Mesothelial cell of epicardium (in vitro differentiated cells): ENCODE data around the gene MPDZ. TPM values are rescaled to one million over a fixed set of nuclear protein-coding genes. Genes with fewer than 3 reads are reported as not detected.

Source experiments
- DNase-seq, 2 experiments: peaks; one replicate each; pipeline ENCODE4 v3.0.0; 2021; ENCODE audit warnings: low spot score in 2 of 2; ENCODE audit not compliant: unreplicated experiment in 2 of 2
- H3K27ac Mint-ChIP-seq: 2 replicates; pipeline ENCODE4 v1.8.0; 2021; ENCODE audit warnings: mixed read lengths
- H3K27me3 Mint-ChIP-seq: 2 replicates; pipeline ENCODE4 v1.8.0; 2021; ENCODE audit warnings: low read depth, mixed read lengths
- H3K36me3 Mint-ChIP-seq: 2 replicates; pipeline ENCODE4 v1.8.0; 2021; ENCODE audit warnings: mixed read lengths
- H3K4me1 Mint-ChIP-seq: 2 replicates; pipeline ENCODE4 v1.8.0; 2021; ENCODE audit warnings: mixed read lengths
- H3K4me3 Mint-ChIP-seq: 2 replicates; pipeline ENCODE4 v1.8.0; 2021; ENCODE audit warnings: mild to moderate bottlenecking, moderate library complexity, mixed read lengths
- H3K9me3 Mint-ChIP-seq: 2 replicates; pipeline ENCODE4 v1.8.0; 2021; ENCODE audit warnings: mixed read lengths
- CTCF ChIP-seq: fragments of 200-600 bp; sonication (generic); IDR thresholded peaks from one replicate; pipeline ENCODE4 v1.5.0; 2021; ENCODE audit warnings: antibody characterized with exemption; ENCODE audit not compliant: unreplicated experiment
- total RNA-seq: library from RNA; stranded (reverse); gene quantifications from 3 replicates; pipeline ENCODE4 v1.2.1, GENCODE V29; 2021

MPDZ gene
- total RNA-seq = 183 to 190 TPM (median 187 TPM) in 3 replicates

- TF ChIP-seq CTCF = no peak
- H3K4me3 Mint-ChIP-seq = peak within 1 kb of the TSS; percentile 95
- no peaks in the 10 kb centered on the region for H3K36me3 Mint-ChIP-seq
- peak; percentile 71 to 88 for DNase-seq
- H3K27me3 Mint-ChIP-seq = no peaks in the 10 kb centered on the region
- no peaks in the 10 kb centered on the region for H3K9me3 Mint-ChIP-seq
- H3K27ac Mint-ChIP-seq = peak within 1 kb of the TSS; percentile 100
- H3K4me1 Mint-ChIP-seq = peaks cover 82% of the 10 kb centered on the region
Measured at GRCh38 chr9:13279284-13280141, at the start of gene MPDZ. MPDZ (minus strand) TSS chr9:13279692; CDS start chr9:13250315, 29,377 bp downstream.

- H3K36me3 Mint-ChIP-seq = peaks cover 7% of the 10 kb centered on the region
- H3K9me3 Mint-ChIP-seq = peaks cover 14% of the 10 kb centered on the region
- TF ChIP-seq CTCF = no peak
- no peaks in the 10 kb centered on the region for H3K27me3 Mint-ChIP-seq
- H3K4me1 Mint-ChIP-seq = peaks cover 47% of the 10 kb centered on the region
- H3K27ac Mint-ChIP-seq = no peak overlapping the region
- no peak overlapping the region for H3K4me3 Mint-ChIP-seq
- DNase-seq = no peak
Measured at GRCh38 chr9:13324988-13325387, 45.5 kb upstream of the MPDZ start.

- Mint-ChIP-seq H3K9me3 (peaks cover 26% of the 10 kb centered on the region), H3K4me1 (peaks cover 45% of the 10 kb centered on the region), H3K27me3 (no peaks in the 10 kb centered on the region), H3K27ac (peak overlapping the region; percentile 78), H3K36me3 (peaks cover 12% of the 10 kb centered on the region), H3K4me3 (no peak overlapping the region)
- TF ChIP-seq CTCF = no peak
- no peak for DNase-seq
Measured at GRCh38 chr9:13322828-13323550, 43.5 kb upstream of the MPDZ start.

- H3K27ac Mint-ChIP-seq = no peak overlapping the region
- H3K4me3 Mint-ChIP-seq = no peak overlapping the region
- H3K9me3 Mint-ChIP-seq = peaks cover 33% of the 10 kb centered on the region
- peaks cover 24% of the 10 kb centered on the region for H3K4me1 Mint-ChIP-seq
- TF ChIP-seq CTCF = no peak
- no peak for DNase-seq
- H3K27me3 Mint-ChIP-seq = no peaks in the 10 kb centered on the region
- peaks cover 12% of the 10 kb centered on the region for H3K36me3 Mint-ChIP-seq
Measured at GRCh38 chr9:13318027-13318426, 38.5 kb upstream of the MPDZ start.

GRCh38 chr9:13296972-13297371 lies 17.5 kb upstream of the MPDZ start:
- TF ChIP-seq CTCF = no peak
- no peak for DNase-seq
- Mint-ChIP-seq H3K4me1 (no peaks in the 10 kb centered on the region), H3K9me3 (peaks cover 48% of the 10 kb centered on the region), H3K27me3 (no peaks in the 10 kb centered on the region), H3K4me3 (no peak overlapping the region), H3K27ac (no peak overlapping the region), H3K36me3 (peaks cover 26% of the 10 kb centered on the region)
